Esophagus mucosa (tissue), 1 donor: ENCODE measurements around the gene POLG. TPM values are rescaled to one million over a fixed set of nuclear protein-coding genes. Genes with fewer than 3 reads are reported as not detected.

Source experiments
- ATAC-seq: fragments of 200-7000 bp; cut with Tn5 transposase; one replicate; pipeline ENCODE4 v1.9.1; 2020
- total RNA-seq: library from RNA; stranded (reverse); gene quantifications from one replicate; pipeline ENCODE4 v1.2.4, GENCODE V29; 2023
- donor health status: DM: yes; HTN: yes; CAD: no.

POLG gene
- total RNA-seq, 1 donor from 2014 or later, result 34.6 TPM

DNA sequence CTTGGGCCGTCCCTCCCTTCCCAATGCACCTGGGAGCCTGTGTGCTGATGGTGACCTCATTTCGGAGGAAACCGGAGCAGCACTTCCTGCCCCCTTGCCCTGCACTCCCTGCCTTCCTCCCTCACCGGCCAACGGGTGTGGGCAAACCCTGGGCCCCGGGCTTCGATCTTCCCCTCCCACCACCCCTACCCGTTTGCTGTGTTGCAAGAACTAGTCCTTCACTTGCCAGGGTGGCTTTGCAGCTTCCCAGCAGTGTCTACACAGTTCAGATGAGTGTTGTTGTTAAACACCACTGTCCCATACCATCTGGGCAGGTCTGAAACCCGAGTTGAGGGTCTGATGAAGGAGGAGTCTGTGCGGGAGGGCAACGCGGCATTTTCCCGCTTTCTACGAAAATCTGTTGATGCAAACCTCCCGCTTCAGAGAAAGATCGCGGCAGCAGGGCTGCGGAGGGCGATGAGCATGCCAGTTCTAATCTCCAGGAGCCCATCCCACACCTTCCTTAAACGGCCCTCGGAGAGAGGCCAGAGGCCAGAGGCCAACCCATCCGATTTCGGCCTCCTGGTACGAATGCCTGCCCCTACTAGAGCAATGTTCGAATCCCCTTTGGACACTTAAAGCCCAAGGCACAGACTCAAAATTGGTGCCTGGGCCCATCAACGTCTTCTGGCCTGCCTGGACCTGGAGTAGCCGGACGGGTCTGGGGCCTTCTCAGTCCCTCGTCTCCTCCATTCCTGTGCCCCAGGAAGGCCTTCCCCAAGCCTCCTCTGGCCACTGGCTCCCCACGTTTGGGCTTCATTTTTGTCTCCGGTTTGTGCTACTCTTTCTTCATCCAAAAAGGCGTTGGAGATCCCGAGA, 35.7 kb upstream of the POLG start:
- ATAC-seq, result no peak

GRCh38 chr15:89369341-89369947, 34.8 kb upstream of the POLG start:
- ATAC-seq, result no peak

GRCh38 chr15:89368566-89369223, 34.1 kb upstream of the POLG start:
- ATAC-seq, result no peak

GRCh38 chr15:89367485-89368451, 33.1 kb upstream of the POLG start:
- ATAC-seq, result no peak

- ATAC-seq, result no peak
Measured at GRCh38 chr15:89366656-89367393, 32.2 kb upstream of the POLG start.

DNA sequence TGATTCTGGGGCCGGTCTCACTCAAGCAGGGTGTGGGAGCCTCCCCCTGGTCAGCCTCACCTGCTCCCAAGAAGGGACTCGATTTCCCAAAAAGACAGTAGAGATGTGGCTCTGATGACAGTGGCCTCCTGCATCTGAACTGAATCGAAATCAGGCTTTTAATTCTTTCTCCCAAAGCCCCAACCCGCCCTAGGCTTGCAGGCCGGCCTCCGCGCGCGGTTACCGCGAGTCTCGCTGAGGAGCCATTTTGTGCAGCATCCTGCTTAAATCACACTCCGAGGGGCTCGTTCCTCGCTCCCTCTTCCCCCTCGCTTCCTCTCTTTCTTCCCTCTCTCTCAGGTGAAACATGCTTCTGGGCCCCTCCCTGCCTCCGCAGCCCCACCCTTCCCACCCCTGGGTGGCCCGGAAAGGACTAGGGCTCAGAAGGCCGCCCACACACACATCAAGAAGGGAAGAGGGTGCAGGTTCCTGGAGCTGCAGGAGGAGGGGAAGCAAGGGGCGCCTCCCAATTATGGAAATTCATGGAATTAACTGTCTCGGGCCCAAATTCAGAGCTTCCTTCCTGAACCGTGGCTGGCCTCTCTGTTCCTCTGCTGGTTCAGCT, 30.9 kb upstream of the POLG start:
- ATAC-seq, result no peak

DNA sequence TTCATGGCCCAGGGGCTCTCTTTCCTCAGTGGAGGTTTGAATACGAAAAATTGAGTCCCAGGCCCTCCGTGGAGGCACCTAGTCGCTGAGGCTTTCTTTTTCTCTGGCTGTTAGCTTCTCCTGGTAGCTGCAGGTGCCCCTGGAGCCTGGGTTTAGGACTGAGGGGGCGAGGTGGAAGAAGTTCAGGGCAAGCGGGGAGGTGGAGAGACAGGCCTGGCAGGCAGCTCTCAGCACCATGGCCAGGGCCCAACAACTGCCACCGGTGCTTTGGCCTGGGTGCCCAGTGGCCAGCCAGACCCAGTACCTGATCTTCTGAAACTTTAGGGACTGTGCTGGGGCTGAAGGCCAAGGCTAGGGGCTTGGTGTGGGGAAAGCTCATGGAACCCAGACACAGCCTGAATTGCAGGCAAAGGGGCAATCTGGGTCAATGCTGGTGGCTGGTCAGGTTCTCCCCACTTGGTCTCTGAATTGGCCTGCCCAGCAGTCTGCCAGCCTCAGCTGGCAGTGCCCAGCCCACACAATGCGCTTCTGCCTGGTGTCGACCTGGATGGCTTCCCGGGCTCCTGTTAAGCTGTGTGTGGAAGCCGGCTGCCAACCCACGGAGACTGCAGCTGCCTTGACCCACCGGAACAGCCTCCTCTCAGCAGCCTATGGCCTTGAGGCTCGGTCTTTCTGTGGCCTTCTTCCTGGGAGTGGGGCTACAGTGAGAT, 30.3 kb upstream of the POLG start:
- no peak for ATAC-seq

GRCh38 chr15:89364341-89364740, 29.7 kb upstream of the POLG start:
- no peak for ATAC-seq

DNA sequence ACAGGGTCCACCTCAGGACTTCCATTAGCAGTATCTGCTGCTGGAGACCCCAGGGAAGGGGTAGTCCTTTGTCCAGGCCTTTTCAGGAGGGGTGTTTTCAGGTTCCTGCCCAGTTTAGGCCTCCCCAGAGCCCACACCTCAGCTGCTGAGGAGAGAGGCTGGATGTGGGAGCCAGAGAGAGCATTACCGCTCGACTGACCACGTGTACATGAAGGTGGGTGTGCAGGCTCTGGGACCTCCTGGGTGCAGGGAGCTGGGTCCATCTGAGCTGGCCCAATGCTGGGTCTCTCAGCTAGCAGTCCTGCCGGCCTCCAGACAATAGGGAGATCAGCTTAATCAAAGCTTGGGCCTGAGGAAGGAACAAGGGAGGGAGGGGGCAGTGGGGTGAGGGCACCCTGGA, 29.1 kb upstream of the POLG start:
- ATAC-seq, result no peak

DNA sequence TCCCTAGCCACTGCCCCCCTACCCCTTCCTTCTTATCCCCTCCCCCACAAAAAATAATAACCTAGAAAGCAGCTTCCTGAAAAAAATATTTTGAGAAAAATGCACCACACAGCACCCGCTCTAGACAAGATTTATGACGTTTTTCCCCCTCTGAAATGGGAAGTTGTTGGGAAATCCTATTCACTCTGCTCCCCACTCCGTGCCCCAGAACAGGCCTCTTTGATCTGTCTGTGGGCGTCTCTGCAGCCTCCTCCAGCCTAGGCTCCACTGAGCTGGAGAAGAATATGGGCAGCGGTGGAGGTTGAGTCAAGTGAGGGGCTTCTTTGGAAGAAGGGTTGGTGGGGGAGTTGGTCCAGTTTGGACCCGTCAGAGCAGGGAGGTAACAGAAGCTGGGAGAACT, 28.5 kb upstream of the POLG start:
- ATAC-seq, result no peak

- ATAC-seq, result no peak
Measured at GRCh38 chr15:89362203-89363101, 27.8 kb upstream of the POLG start.

DNA sequence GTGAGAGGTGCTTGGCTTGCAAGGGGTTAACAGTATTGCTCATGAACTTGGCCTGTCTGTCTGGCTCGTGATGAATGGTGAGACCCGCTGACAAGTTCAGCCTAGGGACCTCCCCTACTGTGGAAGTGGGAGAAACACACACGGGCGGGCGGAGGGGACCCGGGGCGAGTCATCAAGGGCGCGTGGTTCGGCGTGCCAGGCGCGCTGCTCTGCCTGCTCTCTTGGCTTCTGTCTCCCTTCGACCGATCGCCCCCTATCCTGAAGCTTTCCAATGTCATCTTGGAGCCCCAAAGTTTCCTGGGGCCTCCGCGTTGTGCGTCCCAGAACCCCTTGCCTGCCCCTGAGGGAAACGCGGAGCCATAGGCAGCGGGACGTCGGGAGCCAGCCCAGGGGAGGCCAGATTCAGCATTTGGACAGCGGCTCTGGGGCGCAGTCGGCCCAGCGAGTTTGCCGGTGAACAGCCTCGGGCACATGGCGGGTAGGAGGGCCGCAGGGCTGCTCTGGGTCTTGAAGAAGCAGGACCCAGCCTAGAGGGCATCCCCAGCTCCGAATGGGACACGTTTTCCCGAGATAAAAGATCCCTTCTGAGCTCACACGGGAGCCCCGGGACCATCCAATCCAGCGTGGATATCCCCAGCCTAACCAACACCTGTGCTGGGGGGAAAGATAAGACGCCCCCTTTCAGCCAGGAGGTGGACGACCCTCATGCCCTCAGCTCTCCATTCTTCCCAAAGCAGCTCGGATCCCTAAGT, 27.0 kb upstream of the POLG start:
- peak; percentile 36 for ATAC-seq

- ATAC-seq, result no peak
Measured at GRCh38 chr15:89360294-89360971, 25.8 kb upstream of the POLG start.

DNA sequence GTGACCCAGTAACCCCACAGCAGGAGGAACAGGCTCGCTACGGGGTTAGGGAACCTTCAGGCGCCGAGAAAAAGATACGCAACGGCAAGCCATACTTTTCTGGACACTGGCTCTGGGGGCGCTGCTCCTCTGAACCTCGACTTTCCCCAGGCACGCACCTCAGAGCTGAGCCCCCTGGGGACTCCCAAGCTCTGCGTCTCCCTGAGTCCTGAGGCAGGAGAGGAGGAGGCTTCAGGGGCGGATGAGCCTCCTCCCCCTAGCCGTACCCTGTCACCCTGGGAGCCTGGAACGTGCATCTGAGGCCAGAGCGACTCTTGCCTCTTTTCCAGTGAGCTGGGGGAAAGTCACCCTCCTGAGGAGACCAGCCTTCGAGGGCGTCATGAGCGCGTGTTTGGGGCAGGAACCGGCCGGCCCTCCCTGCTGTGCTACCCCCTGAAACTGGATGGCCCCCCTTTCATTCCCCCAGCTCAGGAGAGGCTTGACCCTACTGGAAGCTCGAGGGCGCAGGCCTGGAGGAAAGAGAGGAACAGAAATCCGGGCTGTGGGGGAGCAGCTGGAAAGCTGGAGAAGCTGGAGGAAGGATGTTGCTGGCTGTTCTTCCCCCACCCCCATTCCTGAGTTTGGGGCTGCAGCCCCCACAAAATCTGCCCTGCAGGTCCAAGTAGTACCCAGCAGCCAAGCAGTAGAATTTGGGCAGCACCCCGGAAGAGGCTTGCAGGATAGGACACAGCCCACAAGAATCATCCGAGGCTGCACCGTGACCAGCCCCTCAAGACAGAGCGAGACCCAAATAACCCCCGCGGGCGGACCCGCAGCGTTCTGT, 25.1 kb upstream of the POLG start:
- no peak for ATAC-seq

DNA sequence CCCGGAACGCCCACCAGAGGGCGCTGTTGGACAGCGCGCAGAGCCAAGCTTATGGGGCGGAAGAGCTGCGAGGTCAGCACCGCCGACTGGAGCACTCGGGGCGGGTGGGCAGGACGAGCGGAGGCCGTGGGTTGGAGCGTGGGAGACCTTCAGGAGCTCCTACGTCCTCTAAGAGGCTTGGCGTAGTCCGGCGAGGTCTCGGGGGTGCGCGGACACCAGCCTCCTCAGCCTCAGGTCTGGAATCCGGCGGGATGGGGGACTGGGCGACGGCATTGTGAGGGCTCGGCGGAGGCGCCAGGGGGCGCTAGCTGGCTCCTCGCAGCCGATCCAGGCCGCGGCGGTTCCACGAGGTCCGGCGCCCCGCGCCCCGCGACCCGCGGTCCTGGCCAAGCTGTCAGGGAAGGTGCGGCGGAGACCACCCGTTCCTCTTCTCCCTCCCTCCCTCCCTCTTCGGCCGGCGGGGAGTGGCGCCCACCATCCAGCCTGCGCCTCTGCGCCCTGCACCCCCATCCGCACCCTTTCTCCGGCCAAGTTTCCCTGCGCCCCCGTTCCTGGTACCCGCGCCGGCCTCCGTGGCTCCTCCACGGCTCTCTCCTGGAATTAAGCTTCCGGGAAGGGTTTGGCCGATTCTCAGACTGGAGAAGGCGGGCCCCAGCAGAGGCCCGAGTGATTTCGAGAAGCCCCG, 24.3 kb upstream of the POLG start:
- peak; percentile 85 for ATAC-seq

DNA sequence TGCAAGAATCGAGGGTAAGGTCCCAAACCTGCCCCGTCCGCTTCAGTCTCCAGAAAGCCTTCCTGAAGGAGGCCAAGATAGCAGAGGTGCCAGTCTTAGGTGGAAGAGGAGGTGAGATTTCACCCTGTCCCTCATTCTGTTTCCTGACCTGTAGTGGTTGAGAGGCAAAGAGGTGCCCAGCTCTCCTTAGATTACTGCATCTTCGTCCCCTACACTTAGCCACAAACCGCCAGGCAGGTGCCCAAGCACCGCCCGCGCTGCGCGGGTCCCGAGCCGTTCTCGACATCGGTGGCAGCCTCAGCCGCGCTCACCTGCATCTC, 23.8 kb upstream of the POLG start:
- ATAC-seq, result peak; percentile 1
